Brain microvascular endothelial cell (primary cell): ENCODE data around the gene SMIM36.

Source experiments
- DNase-seq: peaks from one replicate; pipeline ENCODE4 v3.0.0-alpha.2; 2020
- H3K27ac ChIP-seq: fragments of 250-450 bp; sonication (Bioruptor Pico); 2 replicates; pipeline ENCODE4 v1.5.1; 2020; ENCODE audit warnings: mild to moderate bottlenecking, moderate library complexity
- H3K27me3 ChIP-seq: fragments of 250-450 bp; sonication (Bioruptor Pico); replicated peaks from 2 replicates; pipeline ENCODE4 v1.5.1; 2020; ENCODE audit warnings: mild to moderate bottlenecking
- H3K36me3 ChIP-seq: fragments of 250-450 bp; sonication (Bioruptor Pico); replicated peaks from 2 replicates; pipeline ENCODE4 v1.5.1; 2020; ENCODE audit warnings: mild to moderate bottlenecking
- H3K4me3 ChIP-seq: 2 replicates; pipeline ENCODE4 v1.5.1; 2011; ENCODE audit warnings: low read depth, mild to moderate bottlenecking, control low read depth, low read length, moderate library complexity
- CTCF ChIP-seq: IDR thresholded peaks from 2 replicates; pipeline ENCODE4 v1.5.1; 2011; ENCODE audit warnings: low read depth, mild to moderate bottlenecking, moderate library complexity, low read length, control low read depth, inconsistent platforms; ENCODE audit errors: missing control alignments
- in situ Hi-C: cut with HindIII; loops from 2 replicates; pipeline ENCODE4 v1.10.0; 2017; ENCODE audit warnings: low sequenced_read_pairs, low pct_ligation_motif_present

The SMIM36 gene

GRCh38 chr17:55456307-55457240, 54.7 kb downstream of the SMIM36 start:
- Histone ChIP-seq H3K27me3 (no peaks in the 10 kb centered on the region), H3K4me3 (no peak overlapping the region), H3K27ac (no peak overlapping the region), H3K36me3 (no peaks in the 10 kb centered on the region)
- in situ Hi-C loops: no loop called here
- TF ChIP-seq CTCF: no peak
- no peak for DNase-seq

- no peak for TF ChIP-seq CTCF
- Histone ChIP-seq H3K27me3 (no peaks in the 10 kb centered on the region), H3K36me3 (no peaks in the 10 kb centered on the region), H3K27ac (peak overlapping the region; percentile 38), H3K4me3 (no peak overlapping the region)
- peak; percentile 45 for DNase-seq
- in situ Hi-C loops: no loop called here
Observed at GRCh38 chr17:55454906-55455474, 56.3 kb downstream of the SMIM36 start.

- Histone ChIP-seq H3K27ac (no peak overlapping the region), H3K27me3 (no peaks in the 10 kb centered on the region), H3K4me3 (no peak overlapping the region), H3K36me3 (no peaks in the 10 kb centered on the region)
- no peak for DNase-seq
- TF ChIP-seq CTCF: no peak
- in situ Hi-C loops: no loop called here
Observed at GRCh38 chr17:55453839-55454557, 57.3 kb downstream of the SMIM36 start.

GRCh38 chr17:55452139-55452790, 59.0 kb downstream of the SMIM36 start:
- Histone ChIP-seq H3K36me3 (no peaks in the 10 kb centered on the region), H3K4me3 (no peak overlapping the region), H3K27me3 (no peaks in the 10 kb centered on the region), H3K27ac (peak overlapping the region; percentile 75)
- in situ Hi-C loops: no loop called here
- no peak for TF ChIP-seq CTCF
- DNase-seq: peak; percentile 86

GRCh38 chr17:55451758-55452138, 59.5 kb downstream of the SMIM36 start:
- in situ Hi-C loops: no loop called here
- Histone ChIP-seq H3K27me3 (no peaks in the 10 kb centered on the region), H3K27ac (peak overlapping the region; percentile 75), H3K36me3 (no peaks in the 10 kb centered on the region), H3K4me3 (no peak overlapping the region)
- DNase-seq: no peak
- no peak for TF ChIP-seq CTCF
